HCT116 (cell line): ENCODE data around the gene DPF1.

ENCODE experiments used
- ELF1 ChIP-seq: IDR thresholded peaks from 2 replicates; pipeline ENCODE4 v1.6.1; 2012; ENCODE audit warnings: low read depth, borderline replicate concordance
- TF ChIP-seq, protein P1 (sequence below), 3 experiments: fragments of 200-600 bp in 1 of 3; sonication (generic) in 1 of 3; IDR thresholded peaks in 2 of 3; conservative IDR thresholded peaks in 1 of 3; 2 replicates each; pipeline ENCODE4 v1.5.1; 2012 to 2017; ENCODE audit warnings: low read depth in 2 of 3, low read length in 2 of 3, antibody characterized with exemption in 1 of 3, borderline replicate concordance in 1 of 3, control low read depth in 1 of 3, mild to moderate bottlenecking in 1 of 3, mixed read lengths in 1 of 3, mixed run types in 1 of 3, moderate library complexity in 1 of 3; ENCODE audit not compliant: insufficient read depth in 1 of 3

- no peak for TF ChIP-seq ELF1
- TF ChIP-seq, protein P1, sequence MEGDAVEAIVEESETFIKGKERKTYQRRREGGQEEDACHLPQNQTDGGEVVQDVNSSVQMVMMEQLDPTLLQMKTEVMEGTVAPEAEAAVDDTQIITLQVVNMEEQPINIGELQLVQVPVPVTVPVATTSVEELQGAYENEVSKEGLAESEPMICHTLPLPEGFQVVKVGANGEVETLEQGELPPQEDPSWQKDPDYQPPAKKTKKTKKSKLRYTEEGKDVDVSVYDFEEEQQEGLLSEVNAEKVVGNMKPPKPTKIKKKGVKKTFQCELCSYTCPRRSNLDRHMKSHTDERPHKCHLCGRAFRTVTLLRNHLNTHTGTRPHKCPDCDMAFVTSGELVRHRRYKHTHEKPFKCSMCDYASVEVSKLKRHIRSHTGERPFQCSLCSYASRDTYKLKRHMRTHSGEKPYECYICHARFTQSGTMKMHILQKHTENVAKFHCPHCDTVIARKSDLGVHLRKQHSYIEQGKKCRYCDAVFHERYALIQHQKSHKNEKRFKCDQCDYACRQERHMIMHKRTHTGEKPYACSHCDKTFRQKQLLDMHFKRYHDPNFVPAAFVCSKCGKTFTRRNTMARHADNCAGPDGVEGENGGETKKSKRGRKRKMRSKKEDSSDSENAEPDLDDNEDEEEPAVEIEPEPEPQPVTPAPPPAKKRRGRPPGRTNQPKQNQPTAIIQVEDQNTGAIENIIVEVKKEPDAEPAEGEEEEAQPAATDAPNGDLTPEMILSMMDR (IDR thresholded peaks at IDR 0.05 in 2 of 3, conservative IDR thresholded peaks at IDR 0.05 in 1 of 3; ENCODE audit: borderline replicate concordance in 1 of 3, insufficient read depth in 1 of 3, low read depth in 2 of 3, low read length in 2 of 3): no peak
These were observed 27.0 kb upstream of the DPF1 start for GRCh38 chr19:38250821-38251563.
